Measurements from ENCODE around the gene ARHGAP22.

Gene ARHGAP22

DNA sequence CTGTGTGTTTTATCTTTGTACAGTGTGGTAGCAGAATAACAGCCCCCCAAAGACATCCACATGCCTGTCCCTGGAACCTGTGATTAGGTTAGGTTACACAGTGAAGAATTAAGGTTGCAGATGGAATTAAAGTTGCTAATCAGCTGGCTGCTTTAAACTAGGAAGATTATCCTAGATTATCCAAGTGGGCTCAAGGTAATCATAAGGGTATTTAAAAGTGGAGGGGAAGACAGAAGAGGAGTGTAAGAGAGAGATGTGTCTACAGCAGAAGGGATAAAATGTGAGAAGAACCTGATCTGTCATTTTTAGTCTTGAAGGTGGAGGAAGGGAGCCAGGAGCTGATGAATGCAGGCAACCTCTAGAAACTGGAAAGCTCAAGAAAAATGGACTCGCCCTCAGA lies 117.6 kb downstream of the ARHGAP22 start:
- H3K4me1 ChIP-seq = no peaks in the 10 kb centered on the region
- DNase-seq = no peak
- H3K9me3 ChIP-seq = no peaks in the 10 kb centered on the region
- H3K4me3 ChIP-seq = no peak overlapping the region
- TF ChIP-seq, protein P1, sequence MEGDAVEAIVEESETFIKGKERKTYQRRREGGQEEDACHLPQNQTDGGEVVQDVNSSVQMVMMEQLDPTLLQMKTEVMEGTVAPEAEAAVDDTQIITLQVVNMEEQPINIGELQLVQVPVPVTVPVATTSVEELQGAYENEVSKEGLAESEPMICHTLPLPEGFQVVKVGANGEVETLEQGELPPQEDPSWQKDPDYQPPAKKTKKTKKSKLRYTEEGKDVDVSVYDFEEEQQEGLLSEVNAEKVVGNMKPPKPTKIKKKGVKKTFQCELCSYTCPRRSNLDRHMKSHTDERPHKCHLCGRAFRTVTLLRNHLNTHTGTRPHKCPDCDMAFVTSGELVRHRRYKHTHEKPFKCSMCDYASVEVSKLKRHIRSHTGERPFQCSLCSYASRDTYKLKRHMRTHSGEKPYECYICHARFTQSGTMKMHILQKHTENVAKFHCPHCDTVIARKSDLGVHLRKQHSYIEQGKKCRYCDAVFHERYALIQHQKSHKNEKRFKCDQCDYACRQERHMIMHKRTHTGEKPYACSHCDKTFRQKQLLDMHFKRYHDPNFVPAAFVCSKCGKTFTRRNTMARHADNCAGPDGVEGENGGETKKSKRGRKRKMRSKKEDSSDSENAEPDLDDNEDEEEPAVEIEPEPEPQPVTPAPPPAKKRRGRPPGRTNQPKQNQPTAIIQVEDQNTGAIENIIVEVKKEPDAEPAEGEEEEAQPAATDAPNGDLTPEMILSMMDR (IDR thresholded peaks at IDR 0.05) = no peak
- no peak overlapping the region for H3K27ac ChIP-seq
- no peaks in the 10 kb centered on the region for H3K36me3 ChIP-seq
- intact Hi-C loops (cut with DNase I; ENCODE audit: low total_unique reads) = no loop called here
- no peaks in the 10 kb centered on the region for H3K27me3 ChIP-seq

DNA sequence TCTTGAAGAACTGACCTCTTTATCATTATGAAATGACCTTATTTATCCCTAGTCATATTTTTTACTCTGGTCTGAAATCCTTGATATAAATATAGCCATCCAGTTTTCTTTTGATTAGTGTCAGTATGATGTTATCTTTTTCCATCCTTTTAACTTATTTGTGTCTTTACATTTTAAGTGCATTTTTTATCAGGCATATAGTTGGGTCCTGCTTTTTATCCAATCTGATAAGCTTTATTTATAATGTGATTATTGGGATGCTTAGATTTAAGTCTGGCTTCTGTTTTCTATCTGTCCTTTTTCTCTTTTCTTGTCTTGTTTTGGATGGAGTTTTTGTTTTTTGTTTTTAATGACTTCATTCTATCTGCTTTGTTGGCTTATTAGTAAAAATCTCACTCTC lies 119.2 kb downstream of the ARHGAP22 start:
- H3K4me3 ChIP-seq = no peak overlapping the region
- H3K4me1 ChIP-seq = no peaks in the 10 kb centered on the region
- intact Hi-C loops (cut with DNase I; ENCODE audit: low total_unique reads) = no loop called here
- no peak overlapping the region for H3K27ac ChIP-seq
- no peaks in the 10 kb centered on the region for H3K27me3 ChIP-seq
- no peak for DNase-seq
- no peaks in the 10 kb centered on the region for H3K9me3 ChIP-seq
- no peaks in the 10 kb centered on the region for H3K36me3 ChIP-seq
- TF ChIP-seq, protein P1 (IDR thresholded peaks at IDR 0.05) = no peak

DNA sequence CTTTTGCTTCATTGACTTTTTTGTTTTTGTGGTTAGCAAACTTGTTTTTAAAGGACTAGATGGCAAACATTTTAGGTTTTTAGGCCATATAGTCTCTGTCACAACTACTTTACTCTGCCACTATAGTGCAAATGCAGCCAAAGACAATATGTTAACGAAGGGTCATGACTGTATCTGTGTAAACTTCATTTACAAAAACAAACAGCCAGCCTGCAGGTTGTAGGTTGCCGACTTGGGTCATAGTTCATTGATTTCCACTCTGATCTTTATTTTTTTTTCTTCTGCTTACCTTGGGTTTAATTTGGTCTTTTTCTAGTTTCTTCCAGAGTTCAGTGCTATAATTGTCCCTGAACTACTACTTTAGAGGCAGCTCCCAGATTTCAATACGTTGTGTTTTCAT lies 120.0 kb downstream of the ARHGAP22 start:
- TF ChIP-seq, protein P1 (IDR thresholded peaks at IDR 0.05) = no peak

DNA sequence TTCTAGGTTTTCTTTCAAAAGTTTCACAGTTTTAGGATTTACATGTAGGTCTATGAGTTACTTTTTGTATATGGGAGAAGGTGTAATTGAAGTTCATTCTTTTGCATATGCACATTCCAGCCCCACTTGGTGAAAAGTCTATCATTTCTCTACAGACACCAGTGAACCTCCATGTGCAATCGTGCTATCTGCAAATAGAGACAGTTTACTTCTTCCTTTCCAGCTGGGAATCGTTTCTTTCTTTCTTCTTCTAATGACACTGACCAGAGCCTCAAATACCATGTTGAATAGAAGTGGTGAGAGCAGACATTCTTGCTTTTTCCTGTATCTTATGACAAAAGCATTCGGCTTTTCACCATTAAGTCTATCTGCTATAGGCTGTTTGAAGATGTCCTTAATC lies 122.7 kb downstream of the ARHGAP22 start:
- TF ChIP-seq, protein P1 (IDR thresholded peaks at IDR 0.05) = no peak
- Histone ChIP-seq H3K4me1 (no peaks in the 10 kb centered on the region), H3K36me3 (no peaks in the 10 kb centered on the region), H3K4me3 (no peak overlapping the region), H3K27ac (no peak overlapping the region), H3K9me3 (no peaks in the 10 kb centered on the region), H3K27me3 (no peaks in the 10 kb centered on the region)
- DNase-seq = no peak
- intact Hi-C loops (cut with DNase I; ENCODE audit: low total_unique reads) = no loop called here

More for the DNA sequence above, 120.0 kb downstream of the ARHGAP22 start:
- no peaks in the 10 kb centered on the region for H3K36me3 ChIP-seq
- no peaks in the 10 kb centered on the region for H3K9me3 ChIP-seq
- DNase-seq = no peak
- H3K4me1 ChIP-seq = no peaks in the 10 kb centered on the region
- intact Hi-C loops (cut with DNase I; ENCODE audit: low total_unique reads) = no loop called here
- H3K4me3 ChIP-seq = no peak overlapping the region
- H3K27ac ChIP-seq = no peak overlapping the region
- no peaks in the 10 kb centered on the region for H3K27me3 ChIP-seq

DNA sequence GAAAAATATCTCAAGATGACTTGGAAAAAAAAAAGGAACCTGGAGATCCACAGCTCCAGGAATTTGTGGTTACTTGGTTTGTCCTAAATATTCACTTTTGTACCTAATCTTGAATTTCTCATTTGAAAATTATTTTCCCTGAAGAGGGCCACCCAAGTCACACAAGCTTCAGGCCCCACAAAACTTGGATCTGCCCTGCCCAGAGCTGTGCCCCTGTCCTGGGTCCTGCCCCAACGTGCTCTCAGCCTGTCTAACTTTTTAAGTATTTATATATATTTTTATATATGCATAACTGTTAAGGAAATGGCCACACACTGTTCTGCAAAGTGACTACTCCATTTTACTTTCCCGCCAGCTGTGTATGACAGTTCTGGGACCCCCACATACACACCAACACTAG lies 123.5 kb downstream of the ARHGAP22 start:
- intact Hi-C loops (cut with DNase I; ENCODE audit: low total_unique reads) = no loop called here
- H3K27me3 ChIP-seq = no peaks in the 10 kb centered on the region
- no peak overlapping the region for H3K4me3 ChIP-seq
- no peaks in the 10 kb centered on the region for H3K9me3 ChIP-seq
- no peak for DNase-seq
- H3K36me3 ChIP-seq = no peaks in the 10 kb centered on the region
- TF ChIP-seq, protein P1 (IDR thresholded peaks at IDR 0.05) = no peak
- H3K4me1 ChIP-seq = no peaks in the 10 kb centered on the region
- no peak overlapping the region for H3K27ac ChIP-seq
